AG09319 (cell line): ENCODE data around the gene CCDC106.

Source experiments
- DNase-seq: peaks from one replicate; pipeline ENCODE4 v3.0.0-alpha.2; 2010; ENCODE audit warnings: low read depth; ENCODE audit errors: extremely low read depth
- CTCF ChIP-seq: IDR thresholded peaks from 2 replicates; pipeline ENCODE4 v1.5.1; 2011; ENCODE audit warnings: low read depth, mild to moderate bottlenecking, inconsistent platforms, low read length, moderate library complexity

Gene CCDC106

DNA sequence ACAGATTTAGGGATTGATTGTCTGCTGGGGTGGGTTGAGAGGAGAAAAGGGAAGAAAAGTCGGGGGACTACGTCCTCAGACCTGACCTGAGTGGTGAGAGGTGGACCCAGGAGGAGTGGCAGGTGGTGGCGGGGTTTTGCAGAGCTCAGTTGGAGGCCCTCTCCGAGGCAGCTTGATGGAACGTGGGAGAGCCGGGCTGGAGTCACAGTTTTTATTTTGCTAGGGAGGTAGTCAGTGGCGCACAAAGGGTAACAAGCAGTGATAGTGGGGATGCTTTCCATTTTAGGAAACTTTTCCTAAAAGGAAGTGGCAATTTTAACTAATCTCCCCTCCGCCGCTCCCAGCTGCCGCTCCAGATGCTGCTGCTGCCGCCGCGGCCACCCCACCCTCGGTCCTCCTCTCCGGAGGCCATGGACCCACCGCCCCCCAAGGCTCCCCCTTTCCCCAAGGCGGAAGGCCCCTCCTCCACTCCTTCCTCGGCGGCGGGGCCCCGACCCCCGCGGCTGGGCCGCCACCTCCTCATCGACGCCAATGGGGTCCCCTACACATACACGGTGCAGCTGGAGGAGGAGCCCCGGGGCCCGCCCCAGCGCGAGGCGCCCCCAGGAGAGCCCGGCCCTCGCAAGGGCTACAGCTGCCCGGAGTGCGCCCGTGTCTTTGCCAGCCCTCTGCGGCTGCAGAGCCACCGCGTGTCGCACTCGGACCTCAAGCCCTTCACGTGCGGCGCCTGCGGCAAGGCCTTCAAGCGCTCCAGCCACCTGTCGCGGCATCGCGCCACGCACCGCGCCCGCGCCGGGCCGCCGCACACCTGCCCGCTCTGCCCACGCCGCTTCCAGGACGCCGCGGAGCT, 5.6 kb upstream of the CCDC106 start:
- no peak for DNase-seq
- TF ChIP-seq CTCF, result no peak

- DNase-seq, result peak; percentile 40
- no peak for TF ChIP-seq CTCF
Observed at GRCh38 chr19:55643003-55643886, 4.8 kb upstream of the CCDC106 start, which contains the start of gene ZNF581. Gene ZNF581 (plus strand): TSS chr19:55643649. CDS start chr19:55644572, 923 bp downstream.

GRCh38 chr19:55643887-55644176, 4.2 kb upstream of the CCDC106 start:
- TF ChIP-seq CTCF, result no peak
- DNase-seq, result no peak

DNA sequence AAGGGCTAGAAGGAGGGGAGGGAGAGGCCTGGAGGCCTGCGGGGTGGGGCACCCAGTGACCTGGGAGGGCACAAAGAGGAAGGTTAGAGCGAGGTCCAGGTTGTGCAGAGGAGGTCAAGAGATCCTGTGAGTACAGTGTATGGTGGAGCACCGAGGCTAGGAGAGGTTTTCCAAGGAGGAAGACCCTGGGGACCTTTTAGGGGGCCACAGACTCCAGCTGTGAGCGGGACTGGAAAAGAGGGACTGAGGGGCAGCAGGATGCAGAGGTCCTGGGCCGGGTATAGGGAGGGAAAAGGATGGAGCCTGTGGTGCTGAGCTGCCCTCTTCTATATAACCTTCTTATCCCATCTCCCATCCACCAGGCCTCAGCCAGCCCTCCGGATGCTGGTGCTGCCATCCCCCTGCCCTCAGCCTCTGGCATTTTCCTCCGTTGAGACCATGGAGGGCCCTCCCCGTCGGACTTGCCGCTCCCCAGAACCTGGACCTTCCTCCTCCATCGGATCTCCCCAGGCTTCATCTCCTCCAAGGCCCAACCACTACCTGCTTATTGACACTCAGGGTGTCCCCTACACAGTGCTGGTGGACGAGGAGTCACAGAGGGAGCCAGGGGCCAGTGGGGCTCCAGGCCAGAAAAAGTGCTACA, 3.7 kb upstream of the CCDC106 start:
- TF ChIP-seq CTCF, result no peak
- DNase-seq, result no peak

DNA sequence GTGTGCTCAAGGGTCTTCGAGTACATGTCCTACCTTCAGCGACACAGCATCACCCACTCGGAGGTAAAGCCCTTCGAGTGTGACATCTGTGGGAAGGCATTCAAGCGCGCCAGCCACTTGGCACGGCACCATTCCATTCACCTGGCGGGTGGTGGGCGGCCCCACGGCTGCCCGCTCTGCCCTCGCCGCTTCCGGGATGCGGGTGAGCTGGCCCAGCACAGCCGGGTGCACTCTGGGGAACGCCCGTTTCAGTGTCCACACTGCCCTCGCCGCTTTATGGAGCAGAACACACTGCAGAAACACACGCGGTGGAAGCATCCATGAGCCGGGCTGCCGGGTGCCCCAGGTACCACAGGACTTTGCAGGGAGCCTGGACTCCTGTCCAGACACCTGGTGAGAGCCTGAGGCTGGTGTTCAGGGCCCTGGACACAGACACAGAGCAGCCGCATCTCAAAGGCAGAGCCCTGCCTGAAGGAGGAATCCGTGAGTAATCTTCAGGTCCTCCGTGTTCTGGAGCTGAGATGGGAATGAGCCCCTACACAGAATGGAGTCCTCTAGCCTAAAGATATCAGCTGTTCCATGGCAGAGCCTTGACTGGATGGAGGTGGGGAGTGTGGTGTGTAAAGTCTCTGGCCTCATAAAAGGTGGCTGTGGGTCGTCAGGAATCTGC, 3.0 kb upstream of the CCDC106 start:
- no peak for TF ChIP-seq CTCF

GRCh38 chr19:55645512-55645881, 2.5 kb upstream of the CCDC106 start:
- no peak for DNase-seq
- no peak for TF ChIP-seq CTCF

More for the DNA sequence above, 3.0 kb upstream of the CCDC106 start:
- no peak for DNase-seq
